Activated CD4-positive, alpha-beta T cell treated with anti-CD3 and anti-CD28 coated beads, Interleukin-10, Interleukin-2, amounts not matched to agents 100 ng/mL and 50 ng/mL, durations not matched to agents 16 hours and 8 hours (primary cell): ENCODE results near the gene KCNIP1.
"Not testable (repeated sequence)": the region's sequence is repeated elsewhere in the genome, so short reads cannot be mapped to it uniquely, and the experiment has no call there.

Source experiments
- DNase-seq: peaks from one replicate; pipeline ENCODE4 v3.0.0-alpha.2; 2020

Gene KCNIP1

GRCh38 chr5:170732685-170733084 is 228.9 kb downstream of the KCNIP1 start:
- DNase-seq, result no peak

- no peak for DNase-seq
These were observed 233.1 kb downstream of the KCNIP1 start for GRCh38 chr5:170736966-170737365.

DNA sequence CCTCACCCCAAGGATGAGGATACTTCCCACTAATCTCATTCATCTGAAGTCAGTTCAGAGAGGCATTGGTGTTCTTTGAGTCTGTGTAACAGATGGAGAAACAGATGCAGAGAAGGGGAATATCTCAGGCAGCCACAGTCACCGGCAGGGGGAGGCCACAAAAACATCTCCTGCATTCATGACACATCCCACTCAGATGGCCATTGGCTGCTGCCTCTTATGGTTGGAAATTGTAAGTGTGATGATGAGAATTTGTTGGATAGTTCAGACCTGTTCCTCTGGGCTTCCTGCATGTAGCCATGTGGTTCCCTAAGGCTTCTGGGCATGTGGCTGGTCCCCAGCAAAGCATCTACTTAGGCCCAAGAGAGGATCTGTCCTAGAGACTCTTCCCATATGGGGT is 233.8 kb downstream of the KCNIP1 start:
- no peak for DNase-seq

- no peak for DNase-seq
These were observed 235.0 kb downstream of the KCNIP1 start for GRCh38 chr5:170738840-170739239.

DNA sequence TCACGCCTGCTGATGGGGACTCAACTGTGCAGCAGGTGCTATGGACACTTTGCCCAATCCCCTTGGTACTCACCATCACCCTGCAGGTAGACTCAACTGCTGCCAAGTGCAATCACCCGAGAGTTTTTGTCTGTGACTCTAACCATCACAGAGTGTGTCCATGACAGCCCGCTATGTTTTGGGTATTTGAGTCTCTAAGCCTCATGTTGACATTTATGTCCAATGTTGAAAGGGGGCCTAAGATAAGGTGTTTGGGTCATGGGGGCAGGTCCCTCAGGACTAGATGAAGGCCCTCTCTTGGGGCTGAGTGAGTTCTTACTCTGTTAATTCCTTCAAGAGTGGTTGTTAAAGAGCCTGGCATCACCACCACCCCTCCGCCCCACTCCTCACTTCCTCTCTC is 235.6 kb downstream of the KCNIP1 start:
- DNase-seq, result no peak

DNA sequence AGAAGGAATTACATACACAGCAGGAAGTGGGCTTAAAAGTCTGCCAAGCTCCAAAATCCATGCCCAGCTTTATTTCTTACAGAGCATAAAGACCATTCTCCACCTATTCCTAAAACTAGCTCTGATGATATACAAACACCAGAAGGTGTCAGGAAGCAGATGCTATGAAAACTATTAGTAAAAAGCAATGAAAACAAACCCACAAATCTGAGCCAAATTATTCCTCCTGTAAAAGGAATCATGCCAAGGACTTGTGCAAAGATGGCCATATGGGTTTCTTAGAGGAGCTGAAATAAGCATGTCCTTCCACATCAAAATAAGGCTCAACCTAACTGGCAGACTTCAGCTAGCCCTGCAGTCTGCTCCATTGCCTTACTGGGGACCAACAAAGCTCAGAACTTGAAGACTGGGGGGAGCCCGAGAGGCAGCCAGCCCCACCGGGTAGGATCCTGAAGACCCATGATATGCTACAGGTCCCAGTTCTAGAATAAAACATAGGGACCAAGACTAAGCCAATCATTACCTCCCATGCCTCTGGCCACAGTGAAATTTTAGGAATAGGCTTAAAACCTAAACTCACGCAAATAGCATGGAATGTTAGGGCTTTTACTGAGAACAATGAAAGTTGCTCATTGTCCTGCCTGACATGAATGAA is 236.9 kb downstream of the KCNIP1 start:
- no peak for DNase-seq

DNA sequence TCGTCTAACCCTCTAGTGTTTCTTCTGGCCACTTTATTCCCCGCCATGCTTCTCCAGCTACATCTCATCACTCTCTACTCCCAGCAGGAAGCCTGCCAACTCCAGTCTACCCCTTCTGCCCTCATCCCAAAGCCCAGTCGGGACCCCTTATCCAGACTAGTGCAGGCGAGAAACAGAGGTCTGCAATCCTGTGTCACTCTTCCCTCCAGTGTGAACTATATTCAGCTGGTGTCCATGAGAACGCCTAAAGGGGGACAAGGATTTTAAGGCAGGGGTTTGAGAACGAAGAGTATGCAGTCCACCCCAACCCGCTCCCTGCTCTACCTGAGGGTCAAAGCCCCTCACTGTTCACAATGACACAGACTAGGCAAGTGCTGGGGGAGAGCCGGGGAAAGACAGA is 238.0 kb downstream of the KCNIP1 start:
- DNase-seq, result no peak

GRCh38 chr5:170743876-170744212 is 240.0 kb downstream of the KCNIP1 start:
- no peak for DNase-seq

DNA sequence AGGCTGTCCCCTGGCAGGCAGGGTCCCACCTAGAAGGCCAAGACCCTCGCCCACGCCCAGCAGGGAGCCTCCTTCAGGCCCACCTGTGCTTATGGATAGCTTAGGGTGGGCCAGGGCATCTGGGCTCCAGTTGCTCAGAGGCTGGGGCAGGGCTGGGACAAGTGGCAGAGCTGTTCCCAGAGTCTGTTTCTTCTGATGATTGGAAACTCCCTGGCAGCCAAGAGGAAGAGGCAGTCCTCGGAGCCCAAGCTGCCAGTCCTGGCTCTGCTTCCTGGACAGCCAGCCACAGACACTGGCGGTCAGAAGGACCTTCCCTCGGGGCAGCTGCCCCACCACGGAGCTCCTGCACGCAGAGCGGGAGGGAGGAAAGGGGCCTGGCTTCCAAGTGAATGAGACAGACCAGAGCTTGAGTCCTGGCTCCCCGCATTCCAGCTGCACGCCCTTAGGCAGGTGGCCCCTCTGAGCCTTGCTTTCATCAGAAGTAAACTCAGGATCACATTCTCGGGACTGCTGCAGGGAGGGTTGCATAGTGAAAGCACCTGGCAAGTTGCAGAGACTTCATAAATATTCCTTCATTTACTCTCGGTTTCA is 241.8 kb downstream of the KCNIP1 start:
- DNase-seq, result no peak

DNA sequence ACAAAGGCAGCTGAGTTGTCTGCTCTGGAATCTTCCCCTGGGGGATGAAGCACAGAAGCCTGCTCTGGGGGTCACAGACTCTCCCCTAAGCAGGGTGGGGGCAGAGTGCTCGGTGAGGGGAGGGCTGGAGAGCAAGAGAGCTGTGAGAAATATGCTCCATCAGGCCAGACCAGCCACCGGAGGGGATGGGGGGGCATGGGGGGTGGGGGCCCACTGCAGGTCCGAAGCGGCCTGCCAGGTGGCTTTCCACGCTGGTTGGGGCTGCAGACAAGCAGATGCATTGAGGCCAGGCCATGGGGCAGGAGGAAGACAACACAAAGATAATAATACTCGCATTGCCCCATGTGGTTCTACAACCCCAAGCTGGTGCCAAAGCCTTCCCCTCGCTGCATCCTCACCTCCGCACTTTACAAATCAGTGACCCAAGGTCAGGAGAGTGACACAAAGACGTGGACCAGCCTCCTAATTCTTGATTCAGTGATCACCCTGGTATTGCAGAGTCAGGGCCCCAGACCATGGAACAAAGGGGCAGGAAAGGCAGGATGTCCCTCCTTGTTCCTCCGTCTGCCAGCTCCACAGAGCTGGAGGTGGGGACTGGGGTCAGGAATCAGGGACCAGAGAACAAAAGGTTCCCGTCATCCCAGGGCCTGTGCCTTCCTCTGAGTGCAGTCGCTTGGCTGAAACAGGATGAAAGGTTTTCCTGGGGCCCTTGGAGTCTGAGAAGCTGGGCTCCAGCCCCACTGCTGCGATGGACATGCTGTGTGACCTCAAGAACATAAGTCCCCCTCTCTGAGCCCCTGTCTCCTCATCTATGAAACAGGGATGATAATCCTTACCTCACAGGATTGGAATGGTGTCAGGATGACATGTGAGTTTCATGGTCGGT is 242.5 kb downstream of the KCNIP1 start:
- no peak for DNase-seq

- DNase-seq, result no peak
These were observed 243.1 kb downstream of the KCNIP1 start for GRCh38 chr5:170746961-170747340.

DNA sequence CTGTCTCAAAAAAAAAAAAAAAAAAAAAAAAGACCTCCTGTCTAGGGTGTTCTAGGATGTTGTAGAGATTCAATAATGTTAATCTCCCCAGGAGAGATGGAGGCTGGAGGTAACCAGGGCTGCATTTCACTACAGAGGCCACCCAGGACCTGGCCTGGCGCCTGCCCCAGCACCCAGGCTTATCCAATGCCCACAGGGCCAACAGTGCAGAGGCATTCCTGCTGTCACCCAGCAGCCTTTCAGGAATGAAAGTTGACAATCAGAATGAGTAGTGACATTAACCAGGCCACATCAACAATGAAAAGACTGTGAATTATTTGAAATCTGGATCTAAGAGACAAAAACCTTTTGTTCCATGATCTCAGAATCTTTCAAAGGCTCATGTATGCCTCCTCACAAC is 243.5 kb downstream of the KCNIP1 start:
- no peak for DNase-seq

DNA sequence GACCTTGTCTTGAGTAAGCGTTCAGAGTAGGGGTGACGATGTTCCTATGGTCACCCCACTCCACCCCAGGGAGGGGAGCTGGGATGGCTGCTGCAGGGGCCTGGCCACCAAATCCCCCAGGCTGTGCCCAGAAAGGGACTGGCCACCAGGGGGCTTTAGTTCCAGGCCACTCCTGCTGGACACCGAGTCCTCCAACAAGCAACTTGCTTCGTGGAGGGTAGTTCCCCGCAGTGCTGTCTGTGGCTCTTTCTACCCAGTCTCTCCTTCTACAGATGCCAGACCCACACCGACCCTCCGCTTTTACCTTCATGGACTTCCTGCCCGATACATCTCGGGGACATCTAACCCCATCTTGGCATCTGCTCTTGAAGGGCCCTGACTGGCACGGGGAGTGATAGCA is 244.0 kb downstream of the KCNIP1 start:
- no peak for DNase-seq

DNA sequence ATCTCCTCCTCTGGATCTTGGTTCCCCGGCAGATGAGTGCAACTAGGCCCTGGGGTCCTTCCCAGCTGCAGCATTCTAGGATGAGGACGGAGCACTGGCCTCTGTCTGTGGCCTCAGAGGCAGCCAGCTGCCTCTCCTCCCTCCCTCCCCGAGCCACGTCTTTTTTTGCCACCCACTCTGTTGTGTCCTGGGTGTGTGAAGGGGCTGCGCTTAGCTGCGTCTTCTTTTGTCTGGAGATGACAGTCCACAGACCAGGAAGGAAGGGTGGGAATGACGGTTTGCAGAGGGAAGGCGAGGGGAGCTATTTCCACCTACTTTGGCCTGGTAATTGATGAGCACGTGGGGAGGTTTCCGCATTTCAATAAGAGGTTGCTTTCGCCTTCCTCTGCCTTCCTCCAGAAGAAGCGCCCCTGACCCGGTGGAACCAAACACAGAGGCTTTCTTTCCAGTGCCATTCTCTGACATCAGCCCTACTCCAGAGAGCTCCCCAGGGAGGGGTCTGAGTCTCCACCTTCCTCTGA is 245.2 kb downstream of the KCNIP1 start:
- no peak for DNase-seq

DNA sequence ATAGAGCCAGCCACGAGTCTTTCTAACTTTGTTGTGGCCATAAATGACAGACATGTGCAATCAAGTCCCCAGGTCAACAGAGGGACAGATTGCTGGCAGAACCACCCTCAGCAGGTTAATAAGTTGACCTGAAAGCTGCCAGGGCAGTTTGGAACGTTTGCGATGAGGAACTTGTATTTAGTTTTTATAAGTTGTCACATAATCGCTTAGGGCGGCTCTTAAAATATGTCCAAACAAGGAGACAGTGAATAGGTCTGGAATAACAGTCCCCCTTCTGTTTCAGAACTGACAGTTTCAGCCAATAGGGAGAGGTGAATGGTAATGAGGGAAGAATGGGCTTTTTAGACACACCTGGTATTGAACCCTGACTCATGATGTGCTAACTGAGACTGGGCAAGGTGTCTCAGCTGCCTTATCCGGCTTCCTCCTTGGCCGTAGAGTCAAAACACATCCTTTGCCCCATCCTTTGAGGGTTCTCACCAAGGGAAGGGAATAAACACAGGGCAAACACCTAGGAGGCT is 246.2 kb downstream of the KCNIP1 start:
- DNase-seq, result no peak

DNA sequence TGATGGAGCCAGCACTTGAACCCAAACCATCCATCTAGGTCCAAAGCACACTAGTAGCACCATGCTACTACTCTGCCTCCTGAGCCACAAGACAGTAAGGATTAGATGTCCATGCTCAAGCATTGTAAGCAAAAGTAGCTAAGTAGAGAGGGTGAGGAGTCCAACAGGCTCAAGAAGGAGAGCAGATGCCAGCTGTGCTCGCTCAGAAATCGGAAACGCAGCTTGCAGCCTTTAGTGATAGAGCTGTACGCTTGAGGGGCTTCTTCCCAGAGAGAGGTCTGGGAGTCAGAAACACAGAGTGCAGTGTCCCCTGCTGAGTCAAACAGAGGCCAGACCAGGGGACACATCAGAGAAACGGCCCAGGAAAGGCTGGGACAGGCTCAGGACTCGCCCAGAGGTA is 247.0 kb downstream of the KCNIP1 start:
- no peak for DNase-seq

GRCh38 chr5:170751631-170752030 is 247.8 kb downstream of the KCNIP1 start:
- DNase-seq, result no peak

GRCh38 chr5:170752257-170753215 is 248.7 kb downstream of the KCNIP1 start:
- DNase-seq, result no peak

- no peak for DNase-seq
These were observed 249.5 kb downstream of the KCNIP1 start for GRCh38 chr5:170753311-170753710.

DNA sequence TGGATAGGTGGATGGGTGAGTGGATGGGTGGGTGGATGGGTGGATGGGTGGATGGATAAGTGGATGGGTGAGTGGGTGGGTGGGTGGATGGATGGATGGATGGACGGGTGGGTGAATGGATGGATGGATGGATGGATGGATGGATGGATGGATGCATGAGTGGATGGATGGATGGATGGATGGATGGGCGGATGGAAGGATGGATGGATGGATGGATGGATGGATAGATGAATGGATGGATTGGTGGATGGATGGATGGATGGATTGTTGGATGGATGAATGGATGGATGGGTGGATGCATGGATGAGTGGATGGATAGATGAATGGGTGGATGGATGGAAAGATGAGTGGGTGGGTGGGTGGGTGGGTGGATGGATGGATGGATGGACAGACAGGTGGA is 250.7 kb downstream of the KCNIP1 start:
- DNase-seq, result not testable (repeated sequence)

DNA sequence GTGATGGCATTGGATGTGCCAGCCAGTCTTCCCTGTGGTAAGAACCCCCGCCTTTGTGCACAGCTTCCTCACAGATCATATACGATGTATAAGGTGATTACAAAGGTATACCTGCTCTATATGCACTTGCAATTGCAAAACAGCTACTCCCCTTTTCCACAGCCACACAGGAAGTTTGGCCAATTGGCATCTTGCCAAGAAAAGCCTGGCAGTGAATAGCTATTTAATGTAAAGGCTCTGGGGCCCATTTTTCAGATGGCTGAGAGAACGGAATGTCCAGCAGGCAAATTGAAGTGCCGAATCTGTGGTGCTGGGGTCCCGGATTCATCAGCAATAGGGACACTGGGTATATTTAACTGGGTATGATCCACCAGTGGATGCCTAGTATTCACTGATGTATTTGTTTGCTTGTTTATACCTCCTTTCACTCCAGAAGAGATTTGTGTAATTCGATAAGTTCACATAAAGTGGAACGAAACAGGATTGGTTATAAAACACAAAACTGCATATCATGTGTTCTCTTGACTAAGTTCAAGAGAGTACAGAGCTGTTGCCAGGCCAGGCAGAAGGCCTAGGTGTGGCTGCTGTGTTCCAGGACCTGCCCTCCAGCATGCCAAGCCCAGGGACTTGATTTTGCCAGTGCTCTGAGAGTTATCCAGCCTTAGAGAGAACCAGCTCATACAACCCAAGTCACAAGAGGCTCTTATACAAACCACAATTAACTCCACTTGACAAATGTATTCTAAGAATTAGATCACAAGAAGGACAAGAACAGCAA is 252.0 kb downstream of the KCNIP1 start:
- no peak for DNase-seq

DNA sequence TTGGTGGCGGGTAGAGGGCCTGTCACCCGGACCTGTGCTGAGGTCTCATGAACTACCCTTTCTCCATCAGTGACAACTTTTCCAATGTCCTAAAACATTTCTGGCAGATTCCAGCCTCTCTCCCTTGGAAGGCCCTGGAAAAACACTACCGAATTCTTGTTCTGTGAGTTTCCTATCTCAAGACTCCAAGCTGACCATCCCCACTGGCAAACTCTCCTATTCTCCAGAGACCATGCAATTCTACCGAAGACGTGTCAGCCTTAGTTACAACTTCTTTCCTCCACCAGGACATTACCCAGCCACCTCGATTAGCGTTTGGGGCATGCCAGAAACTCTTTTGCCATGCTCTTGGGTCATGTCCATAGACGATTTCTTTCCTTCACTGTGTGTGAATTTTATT is 252.9 kb downstream of the KCNIP1 start:
- DNase-seq, result no peak
